Measurements from ENCODE around the gene MLH3.
"Not testable (repeated sequence)": the region's sequence is repeated elsewhere in the genome, so short reads cannot be mapped to it uniquely, and the experiment has no call there.

The MLH3 gene

DNA sequence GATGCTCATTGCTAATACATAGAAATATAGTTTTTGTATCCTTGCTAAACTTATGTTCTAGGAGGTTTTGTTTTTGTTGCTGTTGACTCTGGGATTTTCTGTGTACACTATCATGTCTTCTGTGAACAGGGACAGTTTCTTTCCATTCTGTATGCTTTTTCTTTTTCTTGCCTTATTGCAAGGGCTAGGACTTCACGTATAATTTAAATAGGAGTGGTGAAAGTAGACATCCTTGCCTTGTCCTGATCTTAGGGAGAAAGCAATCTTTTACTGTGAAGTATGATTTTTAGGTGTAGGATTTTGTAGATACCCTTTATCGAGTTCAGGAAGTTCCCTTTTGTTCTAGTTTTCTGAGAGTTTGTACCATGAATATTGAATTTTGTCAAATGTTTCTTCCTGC, 50.0 kb downstream of the MLH3 start:
- H4K8ac ChIP-seq (ENCODE audit: low read depth, low read length): no peak overlapping the region
- no peak overlapping the region for H2BK5ac ChIP-seq (ENCODE audit: low read depth, low read length, poor library complexity)
- H2AFZ ChIP-seq (ENCODE audit: insufficient read depth, low read length, poor library complexity): no peak overlapping the region
- no peak overlapping the region for H3K14ac ChIP-seq (ENCODE audit: low read length)
- no peak overlapping the region for H3K4me2 ChIP-seq (ENCODE audit: low read length)
- H3K4me3 ChIP-seq (ENCODE audit: low read depth, low read length): no peak overlapping the region
- H4K91ac ChIP-seq (ENCODE audit: low read depth, low read length): no peak overlapping the region
- no peak overlapping the region for H3K27ac ChIP-seq (ENCODE audit: low read depth, low read length)
- H3K27me3 ChIP-seq (ENCODE audit: insufficient read depth, low read length): no peaks in the 10 kb centered on the region
- no peaks in the 10 kb centered on the region for H3K9me3 ChIP-seq (ENCODE audit: insufficient read depth, low read depth, low read length)
- no peak overlapping the region for H3K23ac ChIP-seq (ENCODE audit: low read length)
- no peak overlapping the region for H4K12ac ChIP-seq (ENCODE audit: low read depth, low read length)
- peaks cover 8% of the 10 kb centered on the region for H3K79me2 ChIP-seq (ENCODE audit: control insufficient read depth, insufficient read depth, low read length, poor library complexity)
- no CpG with 5 or more reads among the region's 2 CpGs for whole genome bisulfite sequencing (ENCODE audit: extremely low coverage, insufficient coverage, insufficient read length)
- peaks cover 6% of the 10 kb centered on the region for H3K79me1 ChIP-seq (ENCODE audit: low read length)
- peaks cover under 1 to 4% of the 10 kb centered on the region in 2 experiments for H3K36me3 ChIP-seq (ENCODE audit: control insufficient read depth in 1 of 2, insufficient read depth in 2 of 2, low read length in 2 of 2)
- no peak overlapping the region for H3K9ac ChIP-seq (ENCODE audit: low read length)
- no peak overlapping the region for H2AK5ac ChIP-seq (ENCODE audit: low read length)
- H3K4ac ChIP-seq (ENCODE audit: low read depth, low read length): no peak overlapping the region
- H3K18ac ChIP-seq (ENCODE audit: low read length): no peak overlapping the region
- peaks cover 3 to 8% of the 10 kb centered on the region in 2 experiments for H3K4me1 ChIP-seq (ENCODE audit: control insufficient read depth in 1 of 2, insufficient read depth in 2 of 2, low read length in 2 of 2)
- no peak overlapping the region for H2BK12ac ChIP-seq (ENCODE audit: low read length)
- no peak overlapping the region for H2BK120ac ChIP-seq (ENCODE audit: insufficient read depth, low read length, poor library complexity)
- no peak for DNase-seq

DNA sequence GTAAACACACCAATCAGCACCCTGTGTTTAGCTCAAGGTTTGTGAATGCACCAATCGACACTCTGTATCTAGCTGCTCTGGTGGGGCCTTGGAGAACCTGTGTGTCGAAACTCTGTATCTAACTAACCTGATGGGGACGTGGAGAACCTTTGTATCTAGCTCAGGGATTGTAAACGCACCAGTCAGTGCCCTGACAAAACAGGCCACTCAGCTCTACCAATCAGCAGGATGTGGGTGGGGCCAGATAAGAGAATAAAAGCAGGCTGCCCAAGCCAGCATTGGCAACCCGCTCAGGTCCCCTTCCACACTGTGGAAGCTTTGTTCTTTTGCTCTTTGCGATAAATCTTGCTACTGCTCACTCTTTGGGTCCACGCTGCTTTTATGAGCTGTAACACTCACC, 55.5 kb downstream of the MLH3 start:
- not testable (repeated sequence) for H4K91ac ChIP-seq (ENCODE audit: low read depth, low read length); H3K4me3 ChIP-seq (ENCODE audit: low read depth, low read length); H3K9me3 ChIP-seq (ENCODE audit: insufficient read depth, low read depth, low read length); H3K4me2 ChIP-seq (ENCODE audit: low read length); H2AK5ac ChIP-seq (ENCODE audit: low read length); H3K79me1 ChIP-seq (ENCODE audit: low read length); H2BK5ac ChIP-seq (ENCODE audit: low read depth, low read length, poor library complexity); DNase-seq; H3K18ac ChIP-seq (ENCODE audit: low read length); H2AFZ ChIP-seq (ENCODE audit: insufficient read depth, low read length, poor library complexity); H3K4me1 ChIP-seq (ENCODE audit: control insufficient read depth in 1 of 2, insufficient read depth in 2 of 2, low read length in 2 of 2); H3K79me2 ChIP-seq (ENCODE audit: control insufficient read depth, insufficient read depth, low read length, poor library complexity); H3K23ac ChIP-seq (ENCODE audit: low read length); H2BK12ac ChIP-seq (ENCODE audit: low read length); H3K4ac ChIP-seq (ENCODE audit: low read depth, low read length); H4K8ac ChIP-seq (ENCODE audit: low read depth, low read length); H3K9ac ChIP-seq (ENCODE audit: low read length); H2BK120ac ChIP-seq (ENCODE audit: insufficient read depth, low read length, poor library complexity); H3K14ac ChIP-seq (ENCODE audit: low read length); H3K27ac ChIP-seq (ENCODE audit: low read depth, low read length); H3K27me3 ChIP-seq (ENCODE audit: insufficient read depth, low read length); H4K12ac ChIP-seq (ENCODE audit: low read depth, low read length); H3K36me3 ChIP-seq (ENCODE audit: control insufficient read depth in 1 of 2, insufficient read depth in 2 of 2, low read length in 2 of 2)
- no CpG with 5 or more reads among the region's 7 CpGs for WGBS (ENCODE audit: extremely low coverage, insufficient coverage, insufficient read length)

GRCh38 chr14:74994182-74994581, 57.1 kb downstream of the MLH3 start:
- H3K14ac ChIP-seq (ENCODE audit: low read length); H3K18ac ChIP-seq (ENCODE audit: low read length); H3K23ac ChIP-seq (ENCODE audit: low read length); H2AK5ac ChIP-seq (ENCODE audit: low read length); H3K36me3 ChIP-seq (ENCODE audit: control insufficient read depth in 1 of 2, insufficient read depth in 2 of 2, low read length in 2 of 2); H3K79me2 ChIP-seq (ENCODE audit: control insufficient read depth, insufficient read depth, low read length, poor library complexity); H3K9ac ChIP-seq (ENCODE audit: low read length); H2BK120ac ChIP-seq (ENCODE audit: insufficient read depth, low read length, poor library complexity); H3K4me2 ChIP-seq (ENCODE audit: low read length); H3K9me3 ChIP-seq (ENCODE audit: insufficient read depth, low read depth, low read length); H3K27ac ChIP-seq (ENCODE audit: low read depth, low read length); H3K27me3 ChIP-seq (ENCODE audit: insufficient read depth, low read length); DNase-seq; H3K4me1 ChIP-seq (ENCODE audit: control insufficient read depth in 1 of 2, insufficient read depth in 2 of 2, low read length in 2 of 2); H2BK12ac ChIP-seq (ENCODE audit: low read length); H4K12ac ChIP-seq (ENCODE audit: low read depth, low read length); H3K4ac ChIP-seq (ENCODE audit: low read depth, low read length); H2BK5ac ChIP-seq (ENCODE audit: low read depth, low read length, poor library complexity); H4K91ac ChIP-seq (ENCODE audit: low read depth, low read length); H3K79me1 ChIP-seq (ENCODE audit: low read length); H4K8ac ChIP-seq (ENCODE audit: low read depth, low read length); H3K4me3 ChIP-seq (ENCODE audit: low read depth, low read length); H2AFZ ChIP-seq (ENCODE audit: insufficient read depth, low read length, poor library complexity): not testable (repeated sequence)
- no CpG with 5 or more reads among the region's 28 CpGs for WGBS (ENCODE audit: extremely low coverage, insufficient coverage, insufficient read length)

GRCh38 chr14:74988993-74989392, 62.3 kb downstream of the MLH3 start:
- H4K12ac ChIP-seq (ENCODE audit: low read depth, low read length): no peak overlapping the region
- H3K27me3 ChIP-seq (ENCODE audit: insufficient read depth, low read length): no peaks in the 10 kb centered on the region
- peak overlapping the region; percentile 17 for H4K8ac ChIP-seq (ENCODE audit: low read depth, low read length)
- no peak overlapping the region for H2AFZ ChIP-seq (ENCODE audit: insufficient read depth, low read length, poor library complexity)
- H2AK5ac ChIP-seq (ENCODE audit: low read length): no peak overlapping the region
- H3K14ac ChIP-seq (ENCODE audit: low read length): no peak overlapping the region
- no peak overlapping the region for H4K91ac ChIP-seq (ENCODE audit: low read depth, low read length)
- H3K23ac ChIP-seq (ENCODE audit: low read length): no peak overlapping the region
- H3K4me2 ChIP-seq (ENCODE audit: low read length): no peak overlapping the region
- no CpG with 5 or more reads among the region's 1 CpG for WGBS (ENCODE audit: extremely low coverage, insufficient coverage, insufficient read length)
- H3K4ac ChIP-seq (ENCODE audit: low read depth, low read length): no peak overlapping the region
- H3K9ac ChIP-seq (ENCODE audit: low read length): no peak overlapping the region
- H2BK5ac ChIP-seq (ENCODE audit: low read depth, low read length, poor library complexity): peak overlapping the region; percentile 9
- H3K27ac ChIP-seq (ENCODE audit: low read depth, low read length): no peak overlapping the region
- no peak for DNase-seq
- peak overlapping the region; percentile 11 for H2BK120ac ChIP-seq (ENCODE audit: insufficient read depth, low read length, poor library complexity)
- no peaks in the 10 kb centered on the region for H3K79me2 ChIP-seq (ENCODE audit: control insufficient read depth, insufficient read depth, low read length, poor library complexity)
- peaks cover 6% of the 10 kb centered on the region for H3K79me1 ChIP-seq (ENCODE audit: low read length)
- no peaks in the 10 kb centered on the region for H3K9me3 ChIP-seq (ENCODE audit: insufficient read depth, low read depth, low read length)
- no peak overlapping the region for H3K4me3 ChIP-seq (ENCODE audit: low read depth, low read length)
- no peak overlapping the region for H3K18ac ChIP-seq (ENCODE audit: low read length)
- H3K36me3 ChIP-seq (ENCODE audit: control insufficient read depth in 1 of 2, insufficient read depth in 2 of 2, low read length in 2 of 2): no peaks in the 10 kb centered on the region
- peaks cover 7 to 10% of the 10 kb centered on the region in 2 experiments for H3K4me1 ChIP-seq (ENCODE audit: control insufficient read depth in 1 of 2, insufficient read depth in 2 of 2, low read length in 2 of 2)
- H2BK12ac ChIP-seq (ENCODE audit: low read length): peak overlapping the region; percentile 8
